GM18909 (cell line): ENCODE data around the gene ECD.
A peak's percentile ranks its signal among the peaks of the same experiment; 100 is the strongest.
"Not testable (repeated sequence)": the region's sequence is repeated elsewhere in the genome, so short reads cannot be mapped to it uniquely, and the experiment has no call there.

Experiments
- ATAC-seq: cut with Tn5 transposase; IDR thresholded peaks from one replicate; pipeline ENCODE4 v1.9.1; 2021; ENCODE audit warnings: mild to moderate bottlenecking; ENCODE audit not compliant: unreplicated experiment, poor library complexity

Gene ECD

GRCh38 chr10:73161662-73162061, 6.1 kb downstream of the ECD start:
- no peak for ATAC-seq

GRCh38 chr10:73161079-73161478, 6.7 kb downstream of the ECD start:
- no peak for ATAC-seq

- no peak for ATAC-seq
These were observed 8.7 kb downstream of the ECD start for GRCh38 chr10:73159038-73159648.

GRCh38 chr10:73156054-73156453, 11.8 kb downstream of the ECD start:
- ATAC-seq, result no peak

GRCh38 chr10:73152009-73152408, 15.8 kb downstream of the ECD start:
- ATAC-seq, result no peak

- ATAC-seq, result not testable (repeated sequence)
These were observed 17.0 kb downstream of the ECD start for GRCh38 chr10:73150633-73151413.

GRCh38 chr10:73141603-73142002, 26.2 kb downstream of the ECD start:
- no peak for ATAC-seq

- no peak for ATAC-seq
These were observed 28.6 kb downstream of the ECD start for GRCh38 chr10:73139251-73139650.

GRCh38 chr10:73136627-73137026, 31.2 kb downstream of the ECD start:
- no peak for ATAC-seq

GRCh38 chr10:73134727-73135126, 33.1 kb downstream of the ECD start:
- ATAC-seq, result no peak

GRCh38 chr10:73131913-73132686, 35.7 kb downstream of the ECD start:
- ATAC-seq, result no peak

- ATAC-seq, result no peak
These were observed 36.5 kb downstream of the ECD start for GRCh38 chr10:73131301-73131700.

- ATAC-seq, result no peak
These were observed 41.5 kb downstream of the ECD start for GRCh38 chr10:73126343-73126742.

- no peak for ATAC-seq
These were observed 47.9 kb downstream of the ECD start for GRCh38 chr10:73119952-73120351.

GRCh38 chr10:73119457-73119856, 48.4 kb downstream of the ECD start:
- no peak for ATAC-seq

- ATAC-seq, result peak; percentile 65
These were observed 49.6 kb downstream of the ECD start for GRCh38 chr10:73117976-73118743.

GRCh38 chr10:73116017-73116416, 51.8 kb downstream of the ECD start:
- ATAC-seq, result no peak

- ATAC-seq, result no peak
These were observed 54.3 kb downstream of the ECD start for GRCh38 chr10:73113551-73113950.

- not testable (repeated sequence) for ATAC-seq
These were observed 55.8 kb downstream of the ECD start for GRCh38 chr10:73112032-73112431.

- peak; percentile 80 for ATAC-seq
These were observed 57.4 kb downstream of the ECD start, which contains the start of gene NUDT13 for GRCh38 chr10:73110345-73110849. Gene NUDT13, plus strand, starts transcription at chr10:73110455. Its CDS starts 3,911 bp downstream, at chr10:73114366.
